Liver (tissue), 9 donors: ENCODE results near the gene PRKD1. TPM values are rescaled to one million over a fixed set of nuclear protein-coding genes. Genes with fewer than 3 reads are reported as not detected.

Experiments used
- DNase-seq: peaks from one replicate; pipeline ENCODE4 v3.0.0-alpha.2; 2017; ENCODE audit warnings: low spot score
- H3K27ac ChIP-seq, 2 donors: one replicate each; pipeline ENCODE4 v1.7.0; 2013; ENCODE audit warnings: inconsistent platforms in 2 of 2, low read length in 2 of 2, control low read depth in 1 of 2, low read depth in 1 of 2, mild to moderate bottlenecking in 1 of 2
- H3K27me3 ChIP-seq, 4 donors: one replicate each; pipeline versions ENCODE4 v1.6.1 to v1.7.0; 2013; ENCODE audit warnings: low read length in 3 of 4, inconsistent platforms in 1 of 4, mild to moderate bottlenecking in 1 of 4, moderate library complexity in 1 of 4; ENCODE audit not compliant: control insufficient read depth in 4 of 4, insufficient read depth in 4 of 4
- H3K36me3 ChIP-seq, 4 donors: one replicate each; pipeline versions ENCODE4 v1.6.1 to v1.7.0; 2013; ENCODE audit warnings: low read length in 3 of 4, mild to moderate bottlenecking in 3 of 4, low read depth in 1 of 4, moderate library complexity in 1 of 4; ENCODE audit not compliant: control insufficient read depth in 4 of 4, insufficient read depth in 3 of 4
- H3K4me1 ChIP-seq, 4 donors: one replicate each; pipeline versions ENCODE4 v1.6.1 to v1.7.0; 2013; ENCODE audit warnings: low read length in 3 of 4, mild to moderate bottlenecking in 3 of 4, moderate library complexity in 1 of 4; ENCODE audit not compliant: control insufficient read depth in 4 of 4, insufficient read depth in 4 of 4
- H3K4me3 ChIP-seq, 3 donors: one replicate each; pipeline versions ENCODE4 v1.6.1 to v1.7.0; 2013; ENCODE audit warnings: low read length in 3 of 3, control low read depth in 1 of 3, low read depth in 1 of 3, mild to moderate bottlenecking in 1 of 3
- H3K9ac ChIP-seq, 2 donors: one replicate each; pipeline ENCODE4 v1.7.0; 2013; ENCODE audit warnings: low read length in 2 of 2, mild to moderate bottlenecking in 2 of 2, moderate library complexity in 2 of 2, control low read depth in 1 of 2, low read depth in 1 of 2
- H3K9me3 ChIP-seq, 4 donors: one replicate each; pipeline versions ENCODE4 v1.6.1 to v1.7.0; 2013; ENCODE audit warnings: low read length in 3 of 4; ENCODE audit not compliant: control insufficient read depth in 4 of 4
- ATF3 ChIP-seq: IDR thresholded peaks from 2 replicates; pipeline ENCODE4 v1.6.1; 2016; ENCODE audit warnings: antibody characterized with exemption
- CTCF ChIP-seq: fragments of 150-350 bp; IDR thresholded peaks from 2 replicates; pipeline ENCODE4 v1.5.1; 2017; ENCODE audit warnings: improper control_type of control experiment, low read depth, low read length; ENCODE audit not compliant: missing input control
- EGR1 ChIP-seq, 2 donors: IDR thresholded peaks; 2 replicates each; pipeline ENCODE4 v1.6.1; 2016 to 2018; ENCODE audit warnings: antibody characterized with exemption in 2 of 2, low read depth in 2 of 2
- FOXA1 ChIP-seq: IDR thresholded peaks from 2 replicates; pipeline ENCODE4 v1.6.1; 2016; ENCODE audit warnings: antibody characterized with exemption
- FOXA2 ChIP-seq: IDR thresholded peaks from 2 replicates; pipeline ENCODE4 v1.6.1; 2016; ENCODE audit warnings: antibody characterized with exemption
- GABPA ChIP-seq, 2 donors: IDR thresholded peaks in 1 of 2; conservative IDR thresholded peaks in 1 of 2; 2 replicates each; pipeline ENCODE4 v1.6.1; 2016; ENCODE audit warnings: antibody characterized with exemption in 2 of 2, mild to moderate bottlenecking in 1 of 2, moderate library complexity in 1 of 2
- HNF4A ChIP-seq, 2 donors: conservative IDR thresholded peaks; 2 replicates each; pipeline ENCODE4 v1.6.1; 2016; ENCODE audit warnings: antibody characterized with exemption in 2 of 2, mild to moderate bottlenecking in 2 of 2
- HNF4G ChIP-seq: IDR thresholded peaks from 2 replicates; pipeline ENCODE4 v1.6.1; 2016; ENCODE audit warnings: antibody characterized with exemption
- JUND ChIP-seq, 2 donors: IDR thresholded peaks; 2 replicates each; pipeline ENCODE4 v1.6.1; 2016; ENCODE audit warnings: antibody characterized with exemption in 2 of 2
- MAX ChIP-seq: IDR thresholded peaks from 2 replicates; pipeline ENCODE4 v1.6.1; 2016; ENCODE audit warnings: antibody characterized with exemption
- NR2F2 ChIP-seq: IDR thresholded peaks from 2 replicates; pipeline ENCODE4 v1.6.1; 2016; ENCODE audit warnings: antibody characterized with exemption
- RAD21 ChIP-seq, 2 donors: IDR thresholded peaks; 2 replicates each; pipeline ENCODE4 v1.6.1; 2016; ENCODE audit warnings: antibody characterized with exemption in 2 of 2, mild to moderate bottlenecking in 2 of 2
- REST ChIP-seq: IDR thresholded peaks from 2 replicates; pipeline ENCODE4 v1.6.1; 2016; ENCODE audit warnings: antibody characterized with exemption, mild to moderate bottlenecking
- RXRA ChIP-seq, 2 donors: IDR thresholded peaks; 2 replicates each; pipeline ENCODE4 v1.6.1; 2017 to 2018; ENCODE audit warnings: antibody characterized with exemption in 2 of 2, mild to moderate bottlenecking in 1 of 2
- SP1 ChIP-seq: IDR thresholded peaks from 2 replicates; pipeline ENCODE4 v1.6.1; 2018; ENCODE audit warnings: antibody characterized with exemption, mild to moderate bottlenecking
- TAF1 ChIP-seq: conservative IDR thresholded peaks from 2 replicates; pipeline ENCODE4 v1.6.1; 2016; ENCODE audit warnings: antibody characterized with exemption, mild to moderate bottlenecking
- YY1 ChIP-seq: IDR thresholded peaks from 2 replicates; pipeline ENCODE4 v1.6.1; 2016; ENCODE audit warnings: antibody characterized with exemption, mild to moderate bottlenecking
- ZBTB33 ChIP-seq: IDR thresholded peaks from 2 replicates; pipeline ENCODE4 v1.6.1; 2016; ENCODE audit warnings: antibody characterized with exemption
- WGBS: extraction: QIAGEN DNeasy Blood & Tissue Kit; methylation state at CpG from one replicate; pipeline ENCODE4 v1.1.7; 2013; 5-methylcytosine and 5-hydroxymethylcytosine counted together
- polyA plus RNA-seq, 2 donors: library from polyadenylated mRNA; stranded (reverse) in 1 of 2; unstranded in 1 of 2; fragments of 200-250 nt in 1 of 2; fragments of >200 nt in 1 of 2; fragmentation: Nextera tagmentation in 1 of 2; extraction: Ambion mirVana in 1 of 2; gene quantifications; one replicate each; pipeline versions ENCODE4 v1.2.1 to v1.2.3, GENCODE V29; 2013 to 2015
- total RNA-seq, 2 donors: library from RNA; depleted of rRNA; stranded (reverse); fragments of >200 nt; gene quantifications; one replicate each; pipeline ENCODE4 v1.2.3, GENCODE V29; 2014
- donor health status: healthy.
- donor health status: healthy.
- donor health status: healthy.
- donor health status: healthy.
- donor health status: healthy.

The PRKD1 gene
- total and polyA plus RNA-seq, 4 donors: 0.85 to 5.0 (median 0.99) TPM

- H3K27me3 ChIP-seq: no peaks in the 10 kb centered on the region
- H3K4me3 ChIP-seq: no peak overlapping the region
- no peak overlapping the region for H3K9ac ChIP-seq
- no peaks in the 10 kb centered on the region for H3K36me3 ChIP-seq
- H3K4me1 ChIP-seq: no peaks in the 10 kb centered on the region
- H3K27ac ChIP-seq: no peak overlapping the region
- no peak for DNase-seq
- WGBS: 88% methylated on average over 4 of the region's 4 CpGs
- TF ChIP-seq ZBTB33: no peak
- no peak for TF ChIP-seq MAX
- TF ChIP-seq REST: no peak
- TF ChIP-seq HNF4G: no peak
- no peak for TF ChIP-seq RAD21 (IDR thresholded peaks at IDR 0.05)
- no peak for TF ChIP-seq NR2F2
- no peak for TF ChIP-seq SP1
- TF ChIP-seq FOXA1: no peak
- no peak for TF ChIP-seq TAF1
- TF ChIP-seq JUND (IDR thresholded peaks at IDR 0.05): peak; percentile 88 to 94
- TF ChIP-seq CTCF: no peak
- TF ChIP-seq RXRA (IDR thresholded peaks at IDR 0.05): peak in 1 of 2 donors; percentile 29
- no peak for TF ChIP-seq GABPA (IDR thresholded peaks at IDR 0.05 in 1 of 2, conservative IDR thresholded peaks at IDR 0.05 in 1 of 2)
- peak; percentile 79 for TF ChIP-seq ATF3
- peak in 1 of 2 donors; percentile 48 for TF ChIP-seq EGR1 (IDR thresholded peaks at IDR 0.05; ENCODE audit: low read depth in 2 of 2)
- no peak for TF ChIP-seq YY1
- TF ChIP-seq FOXA2: no peak
- peak in 1 of 2 donors; percentile 13 for TF ChIP-seq HNF4A (conservative IDR thresholded peaks at IDR 0.05)
- no peaks in the 10 kb centered on the region for H3K9me3 ChIP-seq
Measured at GRCh38 chr14:29805415-29806123, 122.1 kb downstream of the PRKD1 start.
